Activated T-cell treated with anti-CD3 and anti-CD28 coated beads, Interleukin-2, amount 50 U/mL, for 4 hours (primary cell): ENCODE measurements around the gene MFGE8. TPM values are rescaled to one million over a fixed set of nuclear protein-coding genes. Genes with fewer than 3 reads are reported as not detected.

ENCODE experiments used
- ATAC-seq, 2 donors: fragments of 200-7000 bp; cut with Tn5 transposase; one replicate each; pipeline ENCODE4 v1.10.0; 2021
- DNase-seq: peaks from one replicate; pipeline ENCODE4 v3.0.0-alpha.2; 2020
- H3K27me3 Mint-ChIP-seq: one replicate; pipeline ENCODE4 v1.8.0; 2021; ENCODE audit warnings: low read depth, mixed read lengths
- H3K36me3 Mint-ChIP-seq: one replicate; pipeline ENCODE4 v1.8.0; 2022; ENCODE audit warnings: mixed read lengths; ENCODE audit not compliant: insufficient read depth
- H3K4me1 Mint-ChIP-seq: one replicate; pipeline ENCODE4 v1.8.0; 2021; ENCODE audit warnings: low read depth, mixed read lengths
- H3K4me3 Mint-ChIP-seq: one replicate; pipeline ENCODE4 v1.8.0; 2021; ENCODE audit warnings: mild to moderate bottlenecking, moderate library complexity, mixed read lengths
- H3K9me3 Mint-ChIP-seq: one replicate; pipeline ENCODE4 v1.8.0; 2021; ENCODE audit warnings: mixed read lengths
- total RNA-seq, 3 donors: library from RNA; stranded (reverse); gene quantifications; one replicate each; pipeline ENCODE4 v1.2.1, GENCODE V29; 2021

MFGE8 gene
- total RNA-seq, 3 donors from 2014 or later, result 4.7 to 5.7 (median 5.1) TPM

DNA sequence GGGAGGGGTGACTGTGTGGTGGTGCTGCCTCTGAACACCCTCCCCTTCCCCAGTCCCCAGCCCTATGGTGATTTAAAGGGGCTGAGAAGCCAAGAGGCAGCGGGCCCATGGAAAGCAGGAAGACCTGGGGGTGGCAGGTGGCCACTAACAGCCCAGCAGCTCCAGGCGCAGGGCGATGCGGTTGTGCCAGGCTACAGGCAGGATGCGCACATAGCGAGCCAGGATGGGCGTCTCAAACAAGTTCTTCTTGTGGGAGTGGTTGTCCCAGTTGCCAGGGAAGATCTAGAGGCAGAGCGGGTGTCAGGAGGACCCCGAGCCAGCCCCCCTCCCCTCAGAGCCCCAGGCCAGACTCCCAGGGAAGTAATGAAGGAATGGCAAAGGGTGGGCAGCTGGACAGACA lies 13.9 kb downstream of the MFGE8 start:
- H3K4me3 Mint-ChIP-seq, result no peak overlapping the region
- DNase-seq (no peak), ATAC-seq (no peak)
- no peaks in the 10 kb centered on the region for H3K9me3 Mint-ChIP-seq
- H3K27me3 Mint-ChIP-seq, result no peaks in the 10 kb centered on the region
- peaks cover 45% of the 10 kb centered on the region for H3K4me1 Mint-ChIP-seq
- H3K36me3 Mint-ChIP-seq, result peaks cover 4% of the 10 kb centered on the region

DNA sequence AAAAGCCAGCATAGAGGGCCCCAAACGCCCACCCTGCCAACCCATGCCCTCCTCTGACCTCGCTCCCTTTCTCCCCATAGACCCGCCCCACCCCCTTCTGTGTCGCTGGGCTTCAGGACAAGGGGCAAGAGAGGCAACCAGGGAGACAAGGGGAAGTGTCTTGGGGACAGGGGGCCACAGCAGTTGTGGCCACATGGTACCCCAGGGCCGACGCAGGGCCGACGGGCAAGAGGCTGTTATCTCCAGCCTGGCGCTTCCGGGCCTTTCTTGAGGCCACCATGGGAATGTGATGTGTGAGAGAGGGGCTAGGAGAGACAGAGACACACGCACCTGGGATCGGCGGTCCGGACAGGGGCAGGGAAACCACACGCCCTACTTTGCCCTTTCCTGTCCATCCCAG lies 14.4 kb downstream of the MFGE8 start:
- no peak for ATAC-seq
- Mint-ChIP-seq H3K4me3 (no peak overlapping the region), H3K27me3 (no peaks in the 10 kb centered on the region), H3K4me1 (peaks cover 45% of the 10 kb centered on the region), H3K9me3 (no peaks in the 10 kb centered on the region), H3K36me3 (peaks cover 4% of the 10 kb centered on the region)
- DNase-seq, result no peak

- peak; percentile 77 to 86 for ATAC-seq
- peak; percentile 74 for DNase-seq
- Mint-ChIP-seq H3K36me3 (peaks cover 4% of the 10 kb centered on the region), H3K9me3 (no peaks in the 10 kb centered on the region), H3K4me1 (peaks cover 38% of the 10 kb centered on the region), H3K27me3 (no peaks in the 10 kb centered on the region), H3K4me3 (no peak overlapping the region)
These were observed 15.6 kb downstream of the MFGE8 start for GRCh38 chr15:88897456-88898194.

DNA sequence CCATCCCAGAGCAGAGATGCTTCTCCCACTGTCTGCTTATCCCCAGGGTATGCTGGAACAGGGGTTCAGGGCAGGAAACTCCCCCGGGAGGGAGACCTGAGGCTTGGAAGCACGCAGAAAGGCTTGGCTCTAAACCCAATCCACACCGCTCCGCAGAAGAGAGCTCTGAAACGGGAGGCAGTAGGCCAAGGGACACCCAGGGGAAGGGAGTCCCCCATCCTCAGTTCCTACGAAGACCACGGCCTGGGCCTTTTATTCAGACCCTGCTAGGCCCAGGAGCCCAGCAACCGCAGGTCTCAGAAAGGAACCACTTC lies 16.1 kb downstream of the MFGE8 start:
- ATAC-seq, result peak in 1 of 2 donors; percentile 21
- DNase-seq, result no peak
- peaks cover 33% of the 10 kb centered on the region for H3K4me1 Mint-ChIP-seq
- H3K4me3 Mint-ChIP-seq, result peak overlapping the region; percentile 10
- no peaks in the 10 kb centered on the region for H3K27me3 Mint-ChIP-seq
- peaks cover 4% of the 10 kb centered on the region for H3K36me3 Mint-ChIP-seq
- no peaks in the 10 kb centered on the region for H3K9me3 Mint-ChIP-seq

DNA sequence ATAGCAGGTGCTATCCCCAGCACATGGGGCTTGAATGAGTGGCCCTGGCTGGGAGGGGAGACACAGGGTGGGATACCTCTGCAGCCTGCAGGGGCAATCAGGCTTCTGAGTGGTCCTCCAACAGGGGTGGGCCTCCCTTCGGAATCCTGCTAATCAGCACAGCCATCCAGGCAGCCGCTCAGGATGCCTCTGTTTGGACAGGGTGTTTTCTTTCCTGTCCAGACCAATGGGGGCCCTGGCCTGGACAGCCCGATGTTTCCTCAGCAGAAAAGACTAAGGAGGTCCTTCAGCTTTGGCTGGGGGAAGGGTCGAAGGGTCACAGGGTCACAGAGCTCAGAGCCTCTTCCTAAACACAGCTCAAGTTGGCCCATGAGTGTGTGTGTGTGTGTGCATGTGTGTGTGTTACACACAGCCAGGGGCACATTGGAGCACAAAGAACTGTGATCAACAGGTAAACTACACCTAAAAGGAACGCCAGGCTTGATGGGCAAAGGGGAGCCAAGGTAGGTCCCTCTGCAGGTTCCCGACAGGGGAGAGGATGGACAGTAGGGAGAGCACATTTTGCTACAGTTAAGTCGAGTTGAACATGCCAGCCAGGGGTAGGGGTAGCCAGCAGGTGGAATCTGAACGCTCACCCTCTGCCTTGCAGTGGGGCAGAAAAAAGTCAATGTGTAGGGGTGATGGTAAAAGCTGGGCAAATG lies 16.7 kb downstream of the MFGE8 start:
- H3K9me3 Mint-ChIP-seq, result no peaks in the 10 kb centered on the region
- H3K4me1 Mint-ChIP-seq, result peaks cover 31% of the 10 kb centered on the region
- H3K4me3 Mint-ChIP-seq, result peak overlapping the region; percentile 10
- H3K36me3 Mint-ChIP-seq, result peaks cover 3% of the 10 kb centered on the region
- H3K27me3 Mint-ChIP-seq, result no peaks in the 10 kb centered on the region
- ATAC-seq, result no peak
- DNase-seq, result no peak

DNA sequence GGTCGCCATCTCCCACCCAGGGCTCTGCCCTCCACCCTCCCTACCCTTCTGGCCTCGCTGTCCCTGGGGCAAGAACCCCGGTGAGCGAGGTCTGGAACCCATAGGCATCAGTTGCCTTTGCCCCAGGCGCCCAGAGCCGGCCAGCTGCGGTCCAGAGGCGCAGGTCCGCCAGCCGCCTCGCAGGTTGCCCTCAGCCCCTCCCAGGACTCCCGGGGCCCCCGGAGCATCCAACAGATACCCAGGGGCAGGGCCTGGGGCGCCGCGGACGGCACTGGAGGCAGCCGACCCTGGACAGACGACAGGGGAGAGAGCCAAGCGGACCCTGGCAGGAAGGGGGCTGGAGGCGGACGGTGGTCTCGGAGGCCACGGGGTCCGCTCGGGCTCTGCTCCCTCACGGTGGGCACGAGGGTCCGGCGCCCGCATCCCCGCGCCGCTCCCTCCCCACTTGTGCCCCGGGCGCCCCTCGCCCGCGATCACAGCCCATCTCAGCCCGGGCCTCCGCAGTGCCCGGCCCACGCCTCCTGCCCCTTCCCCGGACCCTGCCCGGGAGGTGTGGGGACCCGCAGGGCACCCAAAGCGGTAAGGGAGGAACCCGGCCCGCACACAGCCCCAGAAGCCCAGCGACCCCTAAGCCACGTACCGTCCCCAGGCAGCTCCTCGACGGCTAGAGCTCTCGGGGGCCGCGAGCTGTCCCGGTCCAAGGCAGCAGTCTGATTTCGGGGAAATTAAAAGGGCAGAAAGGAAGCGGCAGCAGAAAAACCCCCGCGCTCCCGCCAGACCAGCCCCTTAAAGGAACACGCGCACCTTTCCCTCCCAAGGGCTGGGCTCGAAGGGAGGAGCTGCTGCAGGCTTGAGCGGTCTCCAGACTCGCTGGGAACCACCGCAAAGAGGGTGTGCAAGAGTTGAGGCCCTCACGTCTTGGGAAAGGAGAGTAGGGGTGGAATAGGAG lies 18.1 kb downstream of the MFGE8 start, which contains the start of gene HAPLN3:
TSS of gene HAPLN3 (minus strand) at position 726 of the 949 bp plus-strand sequence. CDS start 8,246 bp downstream, outside the sequence.
- H3K36me3 Mint-ChIP-seq, result peaks cover 5% of the 10 kb centered on the region
- peak within 1 kb of the TSS; percentile 87 for H3K4me3 Mint-ChIP-seq
- H3K4me1 Mint-ChIP-seq, result peaks cover 31% of the 10 kb centered on the region
- ATAC-seq, result peak; percentile 65 to 72
- H3K9me3 Mint-ChIP-seq, result no peaks in the 10 kb centered on the region
- H3K27me3 Mint-ChIP-seq, result no peaks in the 10 kb centered on the region
- DNase-seq, result peak; percentile 60

GRCh38 chr15:88894348-88894818 lies 18.8 kb downstream of the MFGE8 start:
- ATAC-seq (peak; percentile 60 to 65), DNase-seq (peak; percentile 89)
- peak overlapping the region; percentile 87 for H3K4me3 Mint-ChIP-seq
- no peaks in the 10 kb centered on the region for H3K27me3 Mint-ChIP-seq
- no peaks in the 10 kb centered on the region for H3K9me3 Mint-ChIP-seq
- peaks cover 31% of the 10 kb centered on the region for H3K4me1 Mint-ChIP-seq
- H3K36me3 Mint-ChIP-seq, result peaks cover 8% of the 10 kb centered on the region

GRCh38 chr15:88891540-88892254 lies 21.5 kb downstream of the MFGE8 start:
- Mint-ChIP-seq H3K4me3 (no peak overlapping the region), H3K9me3 (no peaks in the 10 kb centered on the region), H3K4me1 (peaks cover 19% of the 10 kb centered on the region), H3K36me3 (peaks cover 15% of the 10 kb centered on the region), H3K27me3 (no peaks in the 10 kb centered on the region)
- no peak for ATAC-seq
- no peak for DNase-seq

DNA sequence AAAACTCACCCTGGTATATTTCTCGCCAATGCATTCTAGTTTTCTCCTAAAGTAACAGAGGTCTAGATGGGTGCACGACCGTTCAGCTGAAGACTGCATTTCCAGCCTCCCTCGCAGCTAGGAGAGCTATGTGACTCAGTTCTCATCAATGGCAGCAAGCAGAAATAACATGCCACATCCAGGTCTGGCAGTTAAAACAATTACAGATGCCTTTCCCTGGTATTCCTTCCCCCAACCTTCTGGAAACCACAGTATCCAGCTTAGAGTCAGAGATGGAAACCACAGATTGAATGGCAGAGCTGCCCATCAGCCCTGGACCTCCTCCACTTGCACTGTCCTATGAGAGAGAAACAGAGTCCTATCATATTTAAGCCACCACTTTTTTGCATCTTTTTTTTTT lies 22.7 kb downstream of the MFGE8 start:
- Mint-ChIP-seq H3K27me3 (no peaks in the 10 kb centered on the region), H3K4me3 (no peak overlapping the region), H3K9me3 (no peaks in the 10 kb centered on the region), H3K4me1 (peaks cover 11% of the 10 kb centered on the region), H3K36me3 (peaks cover 15% of the 10 kb centered on the region)
- DNase-seq (no peak), ATAC-seq (no peak)

- peaks cover 4% of the 10 kb centered on the region for H3K4me1 Mint-ChIP-seq
- DNase-seq (no peak), ATAC-seq (no peak)
- H3K9me3 Mint-ChIP-seq, result no peaks in the 10 kb centered on the region
- H3K36me3 Mint-ChIP-seq, result peaks cover 28% of the 10 kb centered on the region
- H3K4me3 Mint-ChIP-seq, result no peak overlapping the region
- H3K27me3 Mint-ChIP-seq, result no peaks in the 10 kb centered on the region
These were observed 24.5 kb downstream of the MFGE8 start for GRCh38 chr15:88888719-88889118.

DNA sequence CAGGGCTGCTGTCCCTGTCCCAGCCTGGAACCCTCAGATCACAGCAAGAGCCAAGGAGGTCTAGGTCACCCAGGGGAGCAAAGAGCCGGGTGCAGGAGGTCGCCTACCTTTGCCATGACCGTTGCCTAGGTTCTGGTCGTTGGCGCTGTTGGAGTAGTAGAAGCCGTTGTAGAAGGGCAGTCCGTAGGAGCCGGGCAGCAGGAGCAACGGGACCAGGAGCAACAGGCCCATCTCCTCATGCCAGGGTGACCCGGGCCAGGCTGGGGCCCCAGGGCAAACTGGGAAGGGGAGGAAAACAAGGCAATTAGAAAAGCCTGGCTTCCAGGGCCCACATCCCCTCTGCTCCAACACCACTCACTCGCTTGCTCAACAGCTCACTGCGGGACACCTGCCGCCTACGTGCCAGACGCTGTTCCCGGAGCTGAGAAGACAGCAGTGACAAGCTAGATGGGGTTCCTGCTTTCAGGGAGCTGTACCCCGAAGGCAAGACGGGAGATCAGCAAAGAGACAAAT lies 26.1 kb downstream of the MFGE8 start:
- no peaks in the 10 kb centered on the region for H3K9me3 Mint-ChIP-seq
- no peaks in the 10 kb centered on the region for H3K4me1 Mint-ChIP-seq
- no peak overlapping the region for H3K4me3 Mint-ChIP-seq
- peaks cover 34% of the 10 kb centered on the region for H3K36me3 Mint-ChIP-seq
- H3K27me3 Mint-ChIP-seq, result no peaks in the 10 kb centered on the region
- DNase-seq, result no peak
- no peak for ATAC-seq

DNA sequence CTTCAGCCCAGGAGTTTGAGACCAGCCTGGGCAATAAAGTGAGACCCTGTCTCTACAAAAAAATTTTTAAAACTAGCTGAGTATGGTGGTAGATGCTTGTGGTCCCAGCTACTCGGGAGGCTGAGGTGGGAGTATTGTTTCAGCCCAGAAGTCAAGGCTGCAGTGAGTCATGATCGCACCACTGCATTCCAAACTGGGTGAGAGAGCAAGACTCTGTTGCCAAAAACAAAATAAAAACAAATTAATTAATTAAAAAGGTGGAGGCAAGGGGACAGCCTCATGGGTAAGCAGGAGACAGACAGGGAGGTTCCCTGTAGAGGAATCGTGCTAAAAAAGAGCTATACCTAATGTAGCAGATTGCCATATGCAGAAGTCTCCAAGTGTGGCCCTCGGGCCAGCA lies 30.4 kb downstream of the MFGE8 start:
- no peaks in the 10 kb centered on the region for H3K9me3 Mint-ChIP-seq
- H3K36me3 Mint-ChIP-seq, result peaks cover 42% of the 10 kb centered on the region
- DNase-seq, result no peak
- no peaks in the 10 kb centered on the region for H3K4me1 Mint-ChIP-seq
- H3K4me3 Mint-ChIP-seq, result no peak overlapping the region
- no peak for ATAC-seq
- H3K27me3 Mint-ChIP-seq, result no peaks in the 10 kb centered on the region

DNA sequence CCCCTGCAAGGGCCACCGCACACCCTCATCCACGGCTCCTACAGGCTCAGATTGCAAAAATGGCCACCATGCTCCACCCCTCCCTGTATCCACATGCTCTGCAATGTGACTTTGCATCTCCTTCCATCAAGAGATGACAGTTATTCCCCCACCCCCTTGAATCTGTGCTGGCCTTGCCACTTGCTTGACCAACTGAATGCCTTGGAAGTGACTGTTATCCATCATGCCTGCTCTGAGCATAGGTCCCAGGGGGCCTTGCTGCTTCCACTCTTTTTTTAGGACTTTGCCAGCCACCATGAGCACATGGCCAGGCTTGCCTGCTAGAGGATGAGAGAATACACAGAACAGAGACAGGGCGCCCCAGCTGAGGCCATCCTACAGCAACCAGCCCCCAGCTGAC lies 31.4 kb downstream of the MFGE8 start:
- H3K9me3 Mint-ChIP-seq, result no peaks in the 10 kb centered on the region
- DNase-seq (no peak), ATAC-seq (no peak)
- no peaks in the 10 kb centered on the region for H3K4me1 Mint-ChIP-seq
- no peak overlapping the region for H3K4me3 Mint-ChIP-seq
- no peaks in the 10 kb centered on the region for H3K27me3 Mint-ChIP-seq
- H3K36me3 Mint-ChIP-seq, result peaks cover 39% of the 10 kb centered on the region
